WERI-Rb-1 (cell line): Measurements from ENCODE around the gene GAREM1.

ENCODE experiments used
- DNase-seq: peaks from one replicate; pipeline ENCODE4 v3.0.0-alpha.2; 2020
- H3K27ac ChIP-seq: fragments of 250-450 bp; sonication (Bioruptor Pico); 2 replicates; pipeline ENCODE4 v1.5.1; 2020; ENCODE audit warnings: mild to moderate bottlenecking, moderate library complexity
- H3K27me3 ChIP-seq: fragments of 250-450 bp; sonication (Bioruptor Pico); 2 replicates; pipeline ENCODE4 v1.5.1; 2021; ENCODE audit warnings: mild to moderate bottlenecking, low read depth, moderate library complexity; ENCODE audit not compliant: insufficient read depth, severe bottlenecking
- H3K36me3 ChIP-seq: fragments of 250-450 bp; sonication (Bioruptor Pico); 2 replicates; pipeline ENCODE4 v1.5.1; 2020; ENCODE audit warnings: mild to moderate bottlenecking, moderate library complexity
- H3K4me3 ChIP-seq: 2 replicates; pipeline ENCODE4 v1.5.1; 2011; ENCODE audit warnings: low read depth, mild to moderate bottlenecking, control low read depth, low read length
- H3K9me3 ChIP-seq: fragments of 250-450 bp; sonication (Bioruptor Pico); 2 replicates; pipeline ENCODE4 v1.5.1; 2021; ENCODE audit warnings: mild to moderate bottlenecking, moderate library complexity; ENCODE audit not compliant: severe bottlenecking
- CTCF ChIP-seq: IDR thresholded peaks from 2 replicates; pipeline ENCODE4 v1.5.1; 2011; ENCODE audit warnings: low read depth, mild to moderate bottlenecking, control low read depth, inconsistent platforms, low read length

GAREM1 gene

GRCh38 chr18:32318581-32318980, 152.1 kb downstream of the GAREM1 start:
- DNase-seq, result no peak
- no peak overlapping the region for H3K4me3 ChIP-seq
- no peak for TF ChIP-seq CTCF
- H3K27me3 ChIP-seq, result peaks cover 39% of the 10 kb centered on the region
- H3K27ac ChIP-seq, result no peak overlapping the region
- H3K36me3 ChIP-seq, result no peaks in the 10 kb centered on the region
- H3K9me3 ChIP-seq, result no peaks in the 10 kb centered on the region

- DNase-seq, result no peak
- H3K9me3 ChIP-seq, result no peaks in the 10 kb centered on the region
- H3K36me3 ChIP-seq, result no peaks in the 10 kb centered on the region
- TF ChIP-seq CTCF, result no peak
- H3K27me3 ChIP-seq, result peaks cover 33% of the 10 kb centered on the region
- no peak overlapping the region for H3K27ac ChIP-seq
- no peak overlapping the region for H3K4me3 ChIP-seq
These were observed 153.0 kb downstream of the GAREM1 start for GRCh38 chr18:32317651-32318050.

- no peak for TF ChIP-seq CTCF
- no peaks in the 10 kb centered on the region for H3K36me3 ChIP-seq
- H3K27me3 ChIP-seq, result peaks cover 30% of the 10 kb centered on the region
- H3K27ac ChIP-seq, result no peak overlapping the region
- no peaks in the 10 kb centered on the region for H3K9me3 ChIP-seq
- no peak for DNase-seq
- H3K4me3 ChIP-seq, result no peak overlapping the region
These were observed 154.8 kb downstream of the GAREM1 start for GRCh38 chr18:32315881-32316280.

- no peaks in the 10 kb centered on the region for H3K9me3 ChIP-seq
- no peak overlapping the region for H3K27ac ChIP-seq
- H3K4me3 ChIP-seq, result no peak overlapping the region
- no peak for TF ChIP-seq CTCF
- H3K36me3 ChIP-seq, result no peaks in the 10 kb centered on the region
- peaks cover 28% of the 10 kb centered on the region for H3K27me3 ChIP-seq
- DNase-seq, result no peak
These were observed 159.9 kb downstream of the GAREM1 start for GRCh38 chr18:32310774-32311173.

- Histone ChIP-seq H3K4me3 (no peak overlapping the region), H3K27ac (no peak overlapping the region), H3K36me3 (no peaks in the 10 kb centered on the region), H3K27me3 (peaks cover 33% of the 10 kb centered on the region), H3K9me3 (no peaks in the 10 kb centered on the region)
- no peak for TF ChIP-seq CTCF
- no peak for DNase-seq
These were observed 160.6 kb downstream of the GAREM1 start for GRCh38 chr18:32310101-32310500.

GRCh38 chr18:32308493-32309120, 162.1 kb downstream of the GAREM1 start:
- no peaks in the 10 kb centered on the region for H3K9me3 ChIP-seq
- H3K36me3 ChIP-seq, result no peaks in the 10 kb centered on the region
- no peak for TF ChIP-seq CTCF
- no peak for DNase-seq
- H3K4me3 ChIP-seq, result no peak overlapping the region
- H3K27ac ChIP-seq, result no peak overlapping the region
- H3K27me3 ChIP-seq, result peaks cover 37% of the 10 kb centered on the region
